ENCODE data around the gene NEDD8. TPM values are rescaled to one million over a fixed set of nuclear protein-coding genes. Genes with fewer than 3 reads are reported as not detected.

The NEDD8 gene
- total RNA-seq, 1 donor from 2014 or later, result 154 TPM

- no peak for DNase-seq (ENCODE audit: low spot score)
- peaks cover 28% of the 10 kb centered on the region for H3K36me3 Mint-ChIP-seq (ENCODE audit: low read depth, unreplicated experiment)
- H3K27me3 Mint-ChIP-seq (ENCODE audit: unreplicated experiment), result peaks cover 20% of the 10 kb centered on the region
- TF ChIP-seq CTCF (IDR thresholded peaks at IDR 0.05; ENCODE audit: unreplicated experiment), result no peak
- peak overlapping the region; percentile 25 for H3K4me3 Mint-ChIP-seq (ENCODE audit: unreplicated experiment)
- H3K27ac Mint-ChIP-seq (ENCODE audit: unreplicated experiment), result no peak overlapping the region
- H3K9me3 Mint-ChIP-seq (ENCODE audit: unreplicated experiment), result no peaks in the 10 kb centered on the region
- H3K4me1 Mint-ChIP-seq (ENCODE audit: unreplicated experiment), result peaks cover 11% of the 10 kb centered on the region
Observed at GRCh38 chr14:24183014-24183481, 49.1 kb downstream of the NEDD8 start.

- H3K4me3 Mint-ChIP-seq (ENCODE audit: unreplicated experiment), result peak overlapping the region; percentile 27
- peaks cover 11% of the 10 kb centered on the region for H3K4me1 Mint-ChIP-seq (ENCODE audit: unreplicated experiment)
- DNase-seq (ENCODE audit: low spot score), result no peak
- H3K9me3 Mint-ChIP-seq (ENCODE audit: unreplicated experiment), result no peaks in the 10 kb centered on the region
- TF ChIP-seq CTCF (IDR thresholded peaks at IDR 0.05; ENCODE audit: unreplicated experiment), result no peak
- no peak overlapping the region for H3K27ac Mint-ChIP-seq (ENCODE audit: unreplicated experiment)
- H3K36me3 Mint-ChIP-seq (ENCODE audit: low read depth, unreplicated experiment), result peaks cover 25% of the 10 kb centered on the region
- H3K27me3 Mint-ChIP-seq (ENCODE audit: unreplicated experiment), result peaks cover 14% of the 10 kb centered on the region
Observed at GRCh38 chr14:24182110-24182882, 49.9 kb downstream of the NEDD8 start.

- no peak for TF ChIP-seq CTCF (IDR thresholded peaks at IDR 0.05; ENCODE audit: unreplicated experiment)
- H3K4me1 Mint-ChIP-seq (ENCODE audit: unreplicated experiment), result peaks cover 8% of the 10 kb centered on the region
- peaks cover 26% of the 10 kb centered on the region for H3K36me3 Mint-ChIP-seq (ENCODE audit: low read depth, unreplicated experiment)
- H3K27ac Mint-ChIP-seq (ENCODE audit: unreplicated experiment), result no peak overlapping the region
- H3K4me3 Mint-ChIP-seq (ENCODE audit: unreplicated experiment), result no peak overlapping the region
- H3K27me3 Mint-ChIP-seq (ENCODE audit: unreplicated experiment), result peaks cover 8% of the 10 kb centered on the region
- no peak for DNase-seq (ENCODE audit: low spot score)
- H3K9me3 Mint-ChIP-seq (ENCODE audit: unreplicated experiment), result no peaks in the 10 kb centered on the region
Observed at GRCh38 chr14:24181371-24182077, 50.6 kb downstream of the NEDD8 start.

GRCh38 chr14:24179961-24180796, 52.0 kb downstream of the NEDD8 start:
- DNase-seq (ENCODE audit: low spot score), result no peak
- H3K9me3 Mint-ChIP-seq (ENCODE audit: unreplicated experiment), result no peaks in the 10 kb centered on the region
- H3K36me3 Mint-ChIP-seq (ENCODE audit: low read depth, unreplicated experiment), result peaks cover 26% of the 10 kb centered on the region
- peaks cover 8% of the 10 kb centered on the region for H3K27me3 Mint-ChIP-seq (ENCODE audit: unreplicated experiment)
- H3K27ac Mint-ChIP-seq (ENCODE audit: unreplicated experiment), result no peak overlapping the region
- H3K4me3 Mint-ChIP-seq (ENCODE audit: unreplicated experiment), result no peak overlapping the region
- peaks cover 8% of the 10 kb centered on the region for H3K4me1 Mint-ChIP-seq (ENCODE audit: unreplicated experiment)
- TF ChIP-seq CTCF (IDR thresholded peaks at IDR 0.05; ENCODE audit: unreplicated experiment), result no peak

All from endothelial cell (in vitro differentiated cells).